ENCODE measurements around the gene RAC2.

- TF ChIP-seq POLR2A (IDR thresholded peaks at IDR 0.05) (no peak), CTCF (IDR thresholded peaks at IDR 0.05 in 4 of 5, conservative IDR thresholded peaks at IDR 0.05 in 1 of 5) (no peak)
Measured at GRCh38 chr22:37254209-37254866, 10.3 kb upstream of the RAC2 start.

Measured in gastrocnemius medialis (tissue), 4 donors.